OCI-LY3 (cell line): ENCODE measurements around the gene ARMC9.

Source experiments
- EZH2phosphoT487 ChIP-seq: fragments of 200-600 bp; shearing (Covaris generic); IDR thresholded peaks from 2 replicates; pipeline ENCODE4 v1.6.1; 2018; ENCODE audit warnings: antibody characterized with exemption, mixed run types, low read depth
- TF ChIP-seq, protein P1 (sequence below): fragments of 200-600, 300-600 bp; sonication (generic); IDR thresholded peaks from 2 replicates; pipeline ENCODE4 v1.5.1; 2014; ENCODE audit warnings: antibody characterized with exemption, low read length, low read depth

DNA sequence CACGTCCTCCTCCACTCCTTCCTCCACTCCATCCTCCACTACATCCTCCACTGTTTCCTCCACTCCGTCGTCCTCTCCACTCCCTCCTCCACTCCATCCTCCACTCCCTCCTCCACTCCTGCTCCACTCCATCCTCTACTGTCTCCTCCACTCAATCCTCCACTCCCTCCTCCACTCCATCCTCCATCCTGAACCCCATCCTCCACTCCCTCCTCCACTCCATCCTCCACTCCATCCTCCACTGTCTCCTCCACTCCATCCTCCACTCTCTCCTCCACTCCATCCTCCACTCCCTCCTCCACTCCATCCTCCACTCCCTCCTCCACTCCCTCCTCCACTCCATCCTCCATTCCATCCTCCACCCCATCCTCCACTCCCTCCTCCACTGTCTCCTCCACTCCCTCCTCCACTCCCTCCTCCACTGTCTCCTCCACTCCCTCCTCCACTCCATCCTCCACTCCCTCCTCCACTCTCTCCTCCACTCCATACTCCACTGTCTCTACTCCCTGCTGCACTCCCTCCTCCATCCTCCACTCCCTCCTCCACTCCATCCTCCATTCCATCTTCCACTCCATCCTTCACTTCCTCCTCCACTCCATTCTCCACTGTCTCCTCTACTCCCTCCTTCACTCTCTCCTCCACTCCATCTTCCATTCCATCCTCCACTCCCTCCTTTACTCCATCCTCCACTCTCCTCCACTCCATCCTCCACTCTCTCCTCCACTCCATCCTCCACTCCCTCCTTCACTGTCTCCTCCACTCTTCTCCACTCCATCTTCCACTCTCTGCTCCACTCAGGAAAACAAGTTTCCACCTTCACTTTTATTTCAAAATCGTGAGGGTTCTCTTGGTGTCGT lies 182.8 kb downstream of the ARMC9 start:
- TF ChIP-seq EZH2phosphoT487, result no peak
- TF ChIP-seq, protein P1, sequence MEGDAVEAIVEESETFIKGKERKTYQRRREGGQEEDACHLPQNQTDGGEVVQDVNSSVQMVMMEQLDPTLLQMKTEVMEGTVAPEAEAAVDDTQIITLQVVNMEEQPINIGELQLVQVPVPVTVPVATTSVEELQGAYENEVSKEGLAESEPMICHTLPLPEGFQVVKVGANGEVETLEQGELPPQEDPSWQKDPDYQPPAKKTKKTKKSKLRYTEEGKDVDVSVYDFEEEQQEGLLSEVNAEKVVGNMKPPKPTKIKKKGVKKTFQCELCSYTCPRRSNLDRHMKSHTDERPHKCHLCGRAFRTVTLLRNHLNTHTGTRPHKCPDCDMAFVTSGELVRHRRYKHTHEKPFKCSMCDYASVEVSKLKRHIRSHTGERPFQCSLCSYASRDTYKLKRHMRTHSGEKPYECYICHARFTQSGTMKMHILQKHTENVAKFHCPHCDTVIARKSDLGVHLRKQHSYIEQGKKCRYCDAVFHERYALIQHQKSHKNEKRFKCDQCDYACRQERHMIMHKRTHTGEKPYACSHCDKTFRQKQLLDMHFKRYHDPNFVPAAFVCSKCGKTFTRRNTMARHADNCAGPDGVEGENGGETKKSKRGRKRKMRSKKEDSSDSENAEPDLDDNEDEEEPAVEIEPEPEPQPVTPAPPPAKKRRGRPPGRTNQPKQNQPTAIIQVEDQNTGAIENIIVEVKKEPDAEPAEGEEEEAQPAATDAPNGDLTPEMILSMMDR, result no peak
